GM15510 (cell line): Measurements from ENCODE around the gene DPP6.
"Not testable (repeated sequence)": the region's sequence is repeated elsewhere in the genome, so short reads cannot be mapped to it uniquely, and the experiment has no call there.

Experiments used
- POLR2A ChIP-seq: IDR thresholded peaks from 3 replicates; pipeline ENCODE4 v1.6.1; 2011; ENCODE audit warnings: borderline replicate concordance; ENCODE audit not compliant: insufficient read length; ENCODE audit errors: extremely low read depth

The DPP6 gene

DNA sequence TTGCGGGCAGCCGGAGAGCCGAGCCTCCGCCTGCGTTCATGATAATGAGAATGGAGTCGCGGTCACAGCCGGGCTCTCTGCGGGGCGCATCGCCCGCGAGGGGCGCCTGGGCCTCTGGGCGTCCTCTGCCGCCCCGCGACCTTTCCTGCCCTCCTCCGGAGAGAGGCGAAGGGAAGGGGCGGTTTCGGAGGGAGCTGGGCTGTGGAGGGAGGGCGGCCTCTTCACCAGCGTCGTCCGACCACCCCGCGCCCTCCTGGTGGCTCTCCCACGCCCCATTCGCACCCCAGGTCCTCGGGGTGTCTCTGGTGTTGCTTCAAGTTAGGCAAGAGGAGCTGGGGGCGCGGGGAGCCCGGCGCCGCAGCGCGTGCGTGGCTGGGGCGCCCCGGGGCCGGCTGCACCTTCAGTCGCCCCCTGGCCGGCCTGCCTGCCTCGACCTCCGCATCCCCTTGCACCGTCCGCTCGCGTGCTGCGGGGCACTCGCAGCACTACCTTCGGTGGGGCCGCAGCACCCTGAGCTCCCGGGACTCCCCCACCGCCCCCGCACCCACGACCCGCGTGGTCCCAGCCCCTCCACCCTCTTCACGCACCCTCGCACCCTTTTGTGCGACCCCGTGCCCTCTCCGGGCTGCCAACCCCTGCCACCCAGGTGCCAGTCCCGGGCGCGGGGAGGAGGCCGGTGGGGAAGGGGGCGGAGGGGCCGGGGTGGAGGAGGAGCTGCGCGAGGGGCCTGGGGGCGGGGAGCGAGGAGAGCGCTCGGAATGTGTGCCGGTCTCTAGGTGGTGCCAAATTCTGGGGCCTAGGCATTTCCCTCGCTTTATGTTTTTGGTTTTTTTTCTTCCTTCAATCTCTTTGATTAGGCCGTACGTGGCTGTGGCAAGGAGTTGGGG is at the start of gene DPP6:
DPP6 (plus strand) TSS at position 756 of the 887 bp plus-strand sequence.
- not testable (repeated sequence) for TF ChIP-seq POLR2A

DNA sequence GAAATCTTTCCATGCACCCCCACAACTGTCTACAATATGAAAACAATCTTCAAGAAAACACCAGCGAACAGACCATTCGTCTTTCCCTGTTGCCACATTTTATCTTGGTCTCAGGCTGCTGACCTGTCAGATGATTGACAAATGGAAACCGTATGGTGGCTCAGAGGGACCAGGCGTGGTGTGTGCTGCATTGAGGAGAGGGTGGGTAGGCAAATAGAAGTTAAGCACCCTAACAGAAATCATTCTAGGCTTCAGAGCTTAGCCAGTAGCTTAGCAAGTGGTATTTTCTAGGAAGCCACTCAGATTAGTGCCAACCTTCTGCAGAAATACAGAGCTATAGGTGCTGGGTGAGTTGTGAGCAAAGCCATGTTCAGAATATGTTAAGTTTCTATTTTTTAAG is 114.9 kb downstream of the DPP6 start:
- TF ChIP-seq POLR2A: no peak

DNA sequence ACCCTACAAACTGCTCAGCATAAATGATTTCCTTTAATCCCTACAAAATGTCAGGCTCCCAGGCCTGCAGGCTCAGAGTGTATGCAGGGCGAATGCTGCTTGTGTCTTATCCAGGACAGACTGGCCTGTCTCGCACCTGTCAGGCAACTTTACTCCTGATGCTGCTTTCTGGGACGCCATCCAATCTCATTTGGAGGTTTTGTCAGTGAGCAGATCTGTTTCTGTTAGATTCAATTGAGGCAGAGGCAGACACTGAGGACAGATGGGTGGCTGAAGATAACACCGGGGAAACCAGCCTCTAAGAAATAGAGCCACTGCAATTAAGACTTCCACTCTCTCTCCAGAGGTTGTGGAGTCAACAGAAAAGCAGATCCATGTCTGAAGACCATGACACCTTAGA is 115.6 kb downstream of the DPP6 start:
- TF ChIP-seq POLR2A: no peak

DNA sequence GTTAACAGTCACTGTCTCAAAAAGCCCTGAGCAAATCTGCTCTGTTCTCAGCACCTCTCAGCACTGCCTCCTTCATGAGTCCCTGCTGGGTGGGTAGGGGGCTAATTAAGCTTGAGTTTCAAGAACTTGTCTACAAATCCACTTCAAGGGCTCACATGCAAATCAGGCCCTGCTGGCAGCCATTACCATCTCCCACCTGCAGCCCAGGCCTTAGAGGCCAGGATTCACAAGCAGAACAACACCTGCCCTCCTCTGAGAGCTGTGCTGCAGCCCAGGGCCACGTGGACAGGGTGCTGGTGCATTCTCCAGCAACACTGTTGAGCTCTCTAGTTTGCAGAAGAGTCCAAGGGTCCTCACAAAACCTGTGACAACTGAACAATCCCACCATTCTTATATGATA is 119.2 kb downstream of the DPP6 start:
- no peak for TF ChIP-seq POLR2A

DNA sequence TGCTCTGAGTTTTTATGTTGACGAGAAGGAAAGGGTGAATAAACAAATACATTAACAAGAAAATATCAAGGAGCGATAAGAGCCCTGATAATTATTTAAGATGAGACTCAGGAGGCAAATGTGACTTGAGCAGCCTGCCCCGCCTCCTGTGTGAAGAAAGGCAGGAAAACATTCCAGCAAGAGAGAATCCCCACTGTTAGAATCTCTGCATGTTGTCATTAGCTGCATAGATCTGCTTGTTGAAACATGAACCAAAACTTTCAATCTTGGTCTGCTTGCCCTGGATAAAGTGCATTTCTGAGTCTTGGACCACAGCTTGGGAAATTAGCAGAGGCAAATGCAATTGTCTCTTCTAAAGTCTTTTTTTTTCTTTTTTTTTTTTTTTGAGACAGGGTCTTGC is 120.0 kb downstream of the DPP6 start:
- TF ChIP-seq POLR2A: no peak

DNA sequence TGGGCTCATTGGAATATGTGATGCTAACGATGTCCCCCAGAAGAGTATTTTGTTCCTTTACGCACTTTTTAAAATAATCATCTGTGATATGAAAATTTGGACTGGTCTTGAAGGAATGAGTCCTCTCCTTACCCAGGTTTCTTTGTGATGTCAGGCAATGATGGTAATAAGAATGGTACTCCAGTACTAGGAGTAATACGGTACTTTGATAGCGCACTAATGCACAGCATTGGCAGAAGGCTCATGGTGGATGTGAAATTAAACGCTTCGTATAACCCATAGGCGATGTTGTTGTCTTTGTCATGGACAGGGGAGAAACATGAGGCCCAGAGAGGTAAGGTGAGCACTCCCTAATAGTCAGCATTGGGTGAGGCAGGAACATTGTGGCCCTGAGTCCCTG is 125.4 kb downstream of the DPP6 start:
- no peak for TF ChIP-seq POLR2A

DNA sequence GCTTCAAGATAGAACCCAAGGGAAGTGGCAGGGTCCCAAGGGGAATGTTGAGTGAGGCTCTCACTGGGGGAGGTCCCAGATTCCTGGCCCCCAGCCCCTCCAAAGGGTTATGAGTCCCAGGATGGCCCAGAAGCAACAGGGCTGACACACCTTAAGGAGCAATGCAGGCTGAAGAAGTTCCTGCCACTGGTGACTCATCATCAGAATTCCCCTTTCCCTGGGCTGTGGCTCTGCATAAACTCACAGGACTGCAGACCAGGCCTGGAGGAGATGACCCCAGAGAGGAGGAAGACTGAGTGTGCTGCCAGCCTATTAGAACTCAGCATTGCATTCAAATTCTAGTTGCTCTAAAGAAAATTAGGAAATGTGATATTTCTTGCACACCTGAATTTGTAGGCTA is 126.7 kb downstream of the DPP6 start:
- no peak for TF ChIP-seq POLR2A

DNA sequence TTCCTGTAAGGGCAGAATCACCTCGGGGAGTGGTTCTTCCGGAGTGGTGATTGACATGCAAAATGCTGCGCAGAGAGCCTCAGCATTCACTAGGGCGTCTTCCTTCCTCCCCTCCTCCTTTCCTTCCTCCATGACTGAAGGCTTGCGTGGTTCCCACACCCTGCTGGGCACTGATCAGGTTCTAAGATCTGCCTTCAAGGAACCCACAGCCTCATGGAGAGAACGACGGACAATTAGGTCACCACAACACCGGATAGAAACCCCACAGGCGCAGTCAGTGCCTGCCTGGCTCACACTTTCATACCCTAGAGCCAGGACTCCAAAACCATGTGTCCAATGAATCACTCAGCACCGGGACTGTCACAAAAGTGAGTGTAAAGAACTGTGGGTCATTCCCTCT is 131.3 kb downstream of the DPP6 start:
- TF ChIP-seq POLR2A: no peak

DNA sequence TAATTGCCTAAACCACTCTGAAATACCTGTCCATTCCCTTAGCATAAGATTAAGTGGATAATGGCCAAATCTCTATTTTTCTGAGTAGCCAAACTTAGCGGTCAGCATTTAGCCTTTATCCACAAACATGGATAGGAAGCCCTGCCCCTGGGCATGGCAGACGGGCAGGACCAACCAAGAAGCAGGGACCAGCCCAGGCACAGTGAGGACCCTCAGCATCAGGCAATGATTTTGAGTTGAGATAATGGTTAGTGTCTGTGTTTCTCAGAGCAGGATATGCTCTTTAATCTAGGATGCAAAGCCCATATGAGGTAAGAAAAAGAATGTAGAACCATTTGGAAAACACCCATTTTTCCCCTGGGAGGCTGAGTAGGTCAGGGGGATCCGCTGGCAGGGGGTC is 131.7 kb downstream of the DPP6 start:
- TF ChIP-seq POLR2A: no peak

DNA sequence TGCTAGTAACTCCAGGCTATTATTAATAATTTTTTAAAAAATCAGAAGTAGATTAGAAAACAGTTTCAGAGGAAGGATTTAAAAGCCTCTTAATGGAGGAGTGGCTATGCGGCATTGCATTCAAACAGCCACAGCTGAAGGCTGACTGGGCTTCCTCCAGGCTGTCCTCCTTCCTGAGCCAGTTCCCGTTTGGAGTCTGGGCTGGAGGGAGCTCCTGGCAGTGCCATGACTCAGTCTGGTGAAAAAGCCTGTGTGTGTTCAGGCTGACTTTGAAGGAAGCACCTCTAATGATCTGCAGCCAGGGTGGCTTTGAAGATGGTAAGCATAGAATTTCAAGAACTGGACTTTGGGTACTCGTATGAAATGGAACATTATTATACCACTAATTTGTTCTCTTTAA is 134.6 kb downstream of the DPP6 start:
- TF ChIP-seq POLR2A: no peak

DNA sequence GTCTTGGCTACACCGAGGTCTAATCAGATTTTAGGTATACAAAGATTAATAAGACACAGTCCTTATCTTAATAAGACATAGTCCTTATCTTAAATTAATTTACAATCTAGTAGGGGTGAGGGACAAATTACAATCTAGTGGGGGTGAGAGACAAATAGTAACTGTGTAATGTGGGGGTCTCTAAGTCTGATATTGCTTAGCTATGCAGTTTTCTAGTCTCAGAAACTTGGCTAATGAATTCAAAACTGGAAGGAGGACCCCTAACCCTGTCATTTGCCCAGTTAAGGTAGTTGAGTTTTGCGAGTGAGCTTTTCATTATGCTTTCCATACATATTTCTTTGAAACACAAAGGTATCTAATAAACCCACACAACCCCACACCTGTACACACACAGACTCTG is 136.1 kb downstream of the DPP6 start:
- TF ChIP-seq POLR2A: no peak

DNA sequence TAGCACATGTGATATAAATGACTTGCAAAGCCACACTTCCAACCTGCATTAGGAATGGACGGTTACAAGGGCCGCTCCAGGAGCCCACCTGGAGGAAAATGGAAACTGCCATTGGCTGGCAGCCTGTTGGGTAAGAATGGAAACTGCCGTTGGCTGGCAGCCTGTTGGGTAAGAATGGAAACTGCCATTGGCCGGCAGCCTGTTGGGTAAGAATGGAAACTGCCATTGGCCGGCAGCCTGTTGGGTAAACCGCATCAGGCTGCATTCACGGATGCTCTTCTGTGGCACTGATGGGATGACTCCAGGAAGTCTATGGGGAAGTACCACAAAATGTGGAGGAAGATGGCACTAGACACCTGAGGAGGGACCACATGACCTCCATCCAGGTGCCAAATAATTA is 143.1 kb downstream of the DPP6 start:
- no peak for TF ChIP-seq POLR2A

DNA sequence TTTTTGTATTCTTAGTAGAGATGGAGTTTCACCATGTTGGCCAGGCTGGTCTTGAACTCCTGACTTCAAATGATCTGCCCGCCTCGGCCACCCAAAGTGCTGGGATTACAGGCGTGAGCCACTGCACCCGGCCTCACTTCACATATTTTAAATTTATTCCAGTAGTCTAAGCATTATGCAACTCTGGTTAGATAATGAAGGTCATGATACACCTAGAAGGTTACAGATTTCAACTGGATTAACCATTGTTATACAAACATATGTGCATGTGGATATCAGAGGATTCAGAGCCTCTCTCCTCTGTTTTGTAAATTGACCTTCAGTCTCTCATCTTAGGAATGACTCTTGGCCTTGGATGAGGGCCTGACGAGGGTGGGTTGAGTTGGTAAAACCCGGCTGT is 146.3 kb downstream of the DPP6 start:
- TF ChIP-seq POLR2A: no peak

DNA sequence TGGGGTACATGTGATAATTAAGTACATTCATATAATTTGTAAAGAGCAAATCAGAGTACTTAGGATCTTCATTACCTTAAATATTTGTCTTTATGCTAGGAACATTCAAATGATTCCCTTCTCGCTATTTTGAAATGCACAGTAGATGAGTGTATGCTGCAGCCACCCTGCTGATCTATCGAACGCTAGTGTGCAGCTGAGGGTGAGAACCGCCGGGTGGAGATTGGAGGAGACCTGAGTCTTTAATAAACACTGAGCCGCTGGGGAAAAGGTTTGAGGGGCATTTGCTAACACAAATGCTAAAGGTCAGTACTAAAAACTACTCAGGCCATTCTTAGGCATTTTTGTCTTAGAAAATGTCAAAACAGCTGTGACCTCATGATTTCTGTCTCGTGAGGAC is 148.0 kb downstream of the DPP6 start:
- TF ChIP-seq POLR2A: no peak

DNA sequence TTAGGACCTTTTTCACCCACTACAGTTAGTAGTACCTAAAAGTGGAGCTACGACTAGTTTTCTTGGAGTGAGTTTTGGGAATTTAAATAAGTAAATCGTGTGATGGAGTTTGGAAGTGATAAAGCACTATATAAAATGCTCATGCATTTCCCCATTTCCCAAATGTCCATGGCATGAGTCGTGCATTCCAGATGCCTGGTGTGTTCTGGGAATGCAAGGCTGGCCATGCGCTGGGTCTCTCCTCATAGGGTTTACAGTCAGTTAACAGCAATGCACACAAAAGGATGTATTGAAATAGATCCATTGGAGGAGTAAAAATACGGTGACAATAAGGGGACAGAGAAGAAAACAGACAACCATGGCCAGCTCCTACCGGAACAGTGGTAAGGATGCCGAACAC is 149.8 kb downstream of the DPP6 start:
- TF ChIP-seq POLR2A: no peak

DNA sequence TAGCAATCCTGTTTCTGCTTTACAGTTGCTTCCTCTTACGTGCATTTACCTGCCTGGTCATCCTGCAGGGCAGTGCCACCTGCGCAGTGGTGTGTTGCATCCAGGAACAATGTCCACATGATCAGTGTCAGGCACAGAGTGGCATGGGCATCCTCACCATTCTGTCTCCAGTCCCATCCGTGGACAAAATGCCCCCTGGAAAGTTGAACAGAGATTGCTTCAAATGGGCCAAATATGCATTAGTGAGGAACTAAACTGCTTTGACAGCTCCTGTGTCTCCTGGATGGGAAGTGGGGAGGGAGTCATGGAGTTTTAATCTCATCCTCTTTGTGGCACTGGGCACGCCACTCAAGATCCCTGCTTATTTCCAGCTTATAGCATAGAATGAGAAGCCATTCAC is 151.8 kb downstream of the DPP6 start:
- no peak for TF ChIP-seq POLR2A
